Vagina (tissue), 2 donors: ENCODE data around the gene UPF1. TPM values are rescaled to one million over a fixed set of nuclear protein-coding genes. Genes with fewer than 3 reads are reported as not detected.

Source experiments
- DNase-seq, 2 donors: peaks; one replicate each; pipeline ENCODE4 v3.0.0-alpha.2; 2017; ENCODE audit errors: extremely low spot score in 2 of 2
- H3K27ac ChIP-seq: fragments of 200-600 bp; sonication (generic); one replicate; pipeline ENCODE4 v1.5.1; 2019
- H3K27me3 ChIP-seq: fragments of 200-600 bp; sonication (generic); one replicate; pipeline ENCODE4 v1.5.1; 2019
- H3K36me3 ChIP-seq, 2 donors: fragments of 200-600 bp; sonication (generic); one replicate each; pipeline ENCODE4 v1.5.1; 2017 to 2019
- H3K4me1 ChIP-seq: fragments of 200-600 bp; sonication (generic); one replicate; pipeline ENCODE4 v1.5.1; 2019
- H3K4me3 ChIP-seq, 2 donors: fragments of 200-600 bp; sonication (generic); 1 replicate in 1 of 2; 2 replicates in 1 of 2; pipeline ENCODE4 v1.5.1; 2016 to 2019
- H3K9me3 ChIP-seq: fragments of 200-600 bp; sonication (generic); one replicate; pipeline ENCODE4 v1.5.1; 2019
- POLR2A ChIP-seq, 2 donors: fragments of 450-650 bp; IDR thresholded peaks; one replicate each; pipeline ENCODE4 v1.6.1; 2017; ENCODE audit warnings: antibody characterized with exemption in 2 of 2, mild to moderate bottlenecking in 2 of 2, moderate library complexity in 2 of 2
- POLR2AphosphoS5 ChIP-seq, 2 donors: sonication (generic); formaldehyde crosslinking; IDR thresholded peaks; one replicate each; pipeline ENCODE4 v1.9.0; 2017; ENCODE audit warnings: antibody characterized with exemption in 2 of 2, mild to moderate bottlenecking in 2 of 2, low read depth in 1 of 2; ENCODE audit not compliant: insufficient read depth in 1 of 2
- intact Hi-C: fragments of 100-400 bp; cut with DNase I; formaldehyde crosslinking; loops from one replicate; pipeline ENCODE4 v1.15.1; 2023
- total RNA-seq: library from RNA; depleted of rRNA; stranded (reverse); fragments of >200 nt; gene quantifications from one replicate; pipeline ENCODE4 v1.2.3, GENCODE V29; 2016
- TF ChIP-seq, protein P1 (sequence below), 3 experiments: fragments of 450-650 bp in 2 of 3; fragments of 200-600 bp in 1 of 3; sonication (generic) in 1 of 3; IDR thresholded peaks; one replicate each; pipeline ENCODE4 v1.5.1; 2017 to 2019; ENCODE audit warnings: antibody characterized with exemption in 3 of 3, mild to moderate bottlenecking in 2 of 3, moderate library complexity in 2 of 3

UPF1 gene
- total RNA-seq, 1 donor from 2014 or later = 77.8 TPM

GRCh38 chr19:18883526-18884304 lies 52.0 kb downstream of the UPF1 start:
- H3K27ac ChIP-seq = no peak overlapping the region
- TF ChIP-seq POLR2AphosphoS5 (IDR thresholded peaks at IDR 0.05; ENCODE audit: insufficient read depth in 1 of 2, low read depth in 1 of 2) (no peak), POLR2A (IDR thresholded peaks at IDR 0.05) (no peak)
- TF ChIP-seq, protein P1, sequence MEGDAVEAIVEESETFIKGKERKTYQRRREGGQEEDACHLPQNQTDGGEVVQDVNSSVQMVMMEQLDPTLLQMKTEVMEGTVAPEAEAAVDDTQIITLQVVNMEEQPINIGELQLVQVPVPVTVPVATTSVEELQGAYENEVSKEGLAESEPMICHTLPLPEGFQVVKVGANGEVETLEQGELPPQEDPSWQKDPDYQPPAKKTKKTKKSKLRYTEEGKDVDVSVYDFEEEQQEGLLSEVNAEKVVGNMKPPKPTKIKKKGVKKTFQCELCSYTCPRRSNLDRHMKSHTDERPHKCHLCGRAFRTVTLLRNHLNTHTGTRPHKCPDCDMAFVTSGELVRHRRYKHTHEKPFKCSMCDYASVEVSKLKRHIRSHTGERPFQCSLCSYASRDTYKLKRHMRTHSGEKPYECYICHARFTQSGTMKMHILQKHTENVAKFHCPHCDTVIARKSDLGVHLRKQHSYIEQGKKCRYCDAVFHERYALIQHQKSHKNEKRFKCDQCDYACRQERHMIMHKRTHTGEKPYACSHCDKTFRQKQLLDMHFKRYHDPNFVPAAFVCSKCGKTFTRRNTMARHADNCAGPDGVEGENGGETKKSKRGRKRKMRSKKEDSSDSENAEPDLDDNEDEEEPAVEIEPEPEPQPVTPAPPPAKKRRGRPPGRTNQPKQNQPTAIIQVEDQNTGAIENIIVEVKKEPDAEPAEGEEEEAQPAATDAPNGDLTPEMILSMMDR (IDR thresholded peaks at IDR 0.05) = no peak
- no peak for DNase-seq
- H3K27me3 ChIP-seq = no peaks in the 10 kb centered on the region
- H3K4me1 ChIP-seq = no peaks in the 10 kb centered on the region
- H3K4me3 ChIP-seq = no peak overlapping the region
- intact Hi-C loops = no loop called here
- H3K9me3 ChIP-seq = no peaks in the 10 kb centered on the region
- H3K36me3 ChIP-seq = no peaks in the 10 kb centered on the region

- Histone ChIP-seq H3K4me1 (no peaks in the 10 kb centered on the region), H3K27me3 (no peaks in the 10 kb centered on the region), H3K36me3 (no peaks in the 10 kb centered on the region), H3K4me3 (no peak overlapping the region), H3K27ac (no peak overlapping the region), H3K9me3 (no peaks in the 10 kb centered on the region)
- TF ChIP-seq, protein P1 (IDR thresholded peaks at IDR 0.05) = no peak
- no peak for TF ChIP-seq POLR2A (IDR thresholded peaks at IDR 0.05)
- TF ChIP-seq POLR2AphosphoS5 (IDR thresholded peaks at IDR 0.05; ENCODE audit: insufficient read depth in 1 of 2, low read depth in 1 of 2) = no peak
- intact Hi-C loops = no loop called here
- no peak for DNase-seq
Observed at GRCh38 chr19:18886972-18887371, 55.2 kb downstream of the UPF1 start.

GRCh38 chr19:18889949-18890745 lies 58.4 kb downstream of the UPF1 start:
- H3K27me3 ChIP-seq = peaks cover 5% of the 10 kb centered on the region
- no peak for TF ChIP-seq POLR2AphosphoS5 (IDR thresholded peaks at IDR 0.05; ENCODE audit: insufficient read depth in 1 of 2, low read depth in 1 of 2)
- no peak for TF ChIP-seq POLR2A (IDR thresholded peaks at IDR 0.05)
- TF ChIP-seq, protein P1 (IDR thresholded peaks at IDR 0.05) = no peak
- intact Hi-C loops = no loop called here

DNA sequence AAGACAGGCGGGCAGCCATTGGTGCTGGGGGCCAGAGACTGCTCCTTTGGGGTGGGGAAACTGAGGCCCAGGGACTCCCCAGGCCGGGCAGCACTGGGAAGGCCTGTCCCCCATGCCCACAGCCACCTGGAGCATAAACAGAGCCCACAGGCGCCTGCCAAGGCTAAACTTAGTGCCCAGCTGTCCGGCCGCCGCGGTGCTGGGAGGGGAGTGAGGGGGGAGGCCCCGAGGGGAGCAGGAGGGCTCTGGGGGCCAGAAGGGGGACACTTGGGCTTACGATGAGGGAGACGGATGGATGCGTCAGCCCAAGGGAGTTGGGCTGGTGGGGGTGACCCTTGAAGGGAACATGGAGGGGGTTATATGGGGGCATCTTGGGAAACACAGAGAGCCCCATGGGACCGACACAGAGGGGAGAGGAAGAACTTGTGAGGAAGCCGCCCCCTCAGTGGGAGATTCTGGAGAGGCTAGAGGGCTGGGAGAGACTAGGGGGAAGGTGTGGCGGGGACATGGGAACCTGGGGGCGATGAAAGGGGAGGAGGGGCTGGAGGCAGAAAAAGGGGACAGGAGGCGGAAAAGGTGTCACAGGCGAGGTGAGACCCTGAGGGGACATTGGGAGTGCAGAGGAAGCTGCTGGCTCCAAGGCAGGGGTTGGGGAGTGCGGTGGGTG lies 62.0 kb downstream of the UPF1 start:
- Histone ChIP-seq H3K36me3 (no peaks in the 10 kb centered on the region), H3K27me3 (peaks cover 5% of the 10 kb centered on the region), H3K27ac (no peak overlapping the region), H3K9me3 (no peaks in the 10 kb centered on the region), H3K4me3 (no peak overlapping the region), H3K4me1 (peaks cover 24% of the 10 kb centered on the region)
- TF ChIP-seq, protein P1 (IDR thresholded peaks at IDR 0.05) = no peak
- TF ChIP-seq POLR2AphosphoS5 (IDR thresholded peaks at IDR 0.05; ENCODE audit: insufficient read depth in 1 of 2, low read depth in 1 of 2) = no peak
- no peak for TF ChIP-seq POLR2A (IDR thresholded peaks at IDR 0.05)
- intact Hi-C loops = no loop called here
- no peak for DNase-seq

More at GRCh38 chr19:18889949-18890745, 58.4 kb downstream of the UPF1 start:
- Histone ChIP-seq H3K27ac (no peak overlapping the region), H3K4me1 (peaks cover 12% of the 10 kb centered on the region), H3K36me3 (no peaks in the 10 kb centered on the region), H3K9me3 (no peaks in the 10 kb centered on the region), H3K4me3 (no peak overlapping the region)
- DNase-seq = no peak
